ENCODE results near the gene MYO5C.
"Not testable (repeated sequence)": the region's sequence is repeated elsewhere in the genome, so short reads cannot be mapped to it uniquely, and the experiment has no call there.

MYO5C gene

GRCh38 chr15:52204657-52205056 is 90.9 kb downstream of the MYO5C start:
- DNase-seq, result no peak

- DNase-seq, result no peak
These were observed 94.7 kb downstream of the MYO5C start for GRCh38 chr15:52200831-52201365.

GRCh38 chr15:52199271-52199670 is 96.3 kb downstream of the MYO5C start:
- no peak for DNase-seq

GRCh38 chr15:52196891-52197290 is 98.7 kb downstream of the MYO5C start:
- DNase-seq, result no peak

- DNase-seq, result no peak
These were observed 101.8 kb downstream of the MYO5C start for GRCh38 chr15:52193791-52194190.

GRCh38 chr15:52193321-52193720 is 102.3 kb downstream of the MYO5C start:
- DNase-seq, result no peak

- DNase-seq, result no peak
These were observed 104.4 kb downstream of the MYO5C start, which contains the start of gene GNB5 for GRCh38 chr15:52191207-52191606. Gene GNB5, minus strand, starts transcription at chr15:52191392. Its CDS starts 6,716 bp downstream, at chr15:52184676.

- DNase-seq, result no peak
These were observed 108.7 kb downstream of the MYO5C start for GRCh38 chr15:52186651-52187486.

- DNase-seq, result no peak
These were observed 110.4 kb downstream of the MYO5C start for GRCh38 chr15:52185151-52185561.

- no peak for DNase-seq
These were observed 110.9 kb downstream of the MYO5C start for GRCh38 chr15:52184721-52185120.

- no peak for DNase-seq
These were observed 111.9 kb downstream of the MYO5C start for GRCh38 chr15:52183562-52184173.

GRCh38 chr15:52181938-52182780 is 113.4 kb downstream of the MYO5C start:
- DNase-seq, result no peak

GRCh38 chr15:52180851-52181450 is 114.7 kb downstream of the MYO5C start:
- no peak for DNase-seq

GRCh38 chr15:52180196-52180835 is 115.3 kb downstream of the MYO5C start:
- DNase-seq, result peak; percentile 26

GRCh38 chr15:52179278-52180195 is 116.1 kb downstream of the MYO5C start:
- DNase-seq, result peak; percentile 86

- no peak for DNase-seq
These were observed 116.8 kb downstream of the MYO5C start for GRCh38 chr15:52178765-52179164.

- no peak for DNase-seq
These were observed 122.7 kb downstream of the MYO5C start for GRCh38 chr15:52172869-52173268.

- DNase-seq, result no peak
These were observed 123.8 kb downstream of the MYO5C start for GRCh38 chr15:52171807-52172206.

GRCh38 chr15:52171386-52171785 is 124.2 kb downstream of the MYO5C start:
- no peak for DNase-seq

GRCh38 chr15:52170199-52170598 is 125.4 kb downstream of the MYO5C start:
- not testable (repeated sequence) for DNase-seq

Data from stimulated activated CD4-positive, alpha-beta T cell treated with anti-CD3 and anti-CD28 coated beads, Interleukin-4, amount 100 ng/mL, for 1 hour (primary cell).